AG04449 (cell line): Measurements from ENCODE around the gene RPL28.
A peak's percentile ranks its signal among the peaks of the same experiment; 100 is the strongest.

Source experiments
- CTCF ChIA-PET: fragments of 350-600 bp; formaldehyde crosslinking; extraction: SDS; loops from one replicate; lab custom pipeline; 2021; ENCODE audit warnings: antibody characterized with exemption; lab: Yijun Ruan, JAX
- POLR2A ChIA-PET: fragments of 400-600, 350-600 bp; formaldehyde crosslinking; extraction: SDS; loops from one replicate; lab custom pipeline; 2020; ENCODE audit warnings: antibody characterized with exemption, inconsistent platforms; lab: Yijun Ruan, JAX
- DNase-seq: peaks from one replicate; pipeline ENCODE4 v3.0.0-alpha.2; 2010; ENCODE audit warnings: low read depth, low spot score
- H3K4me3 ChIP-seq: 2 replicates; pipeline ENCODE4 v1.5.1; 2011; ENCODE audit warnings: low read depth, mild to moderate bottlenecking, control low read depth, low read length
- TF ChIP-seq, protein P1 (sequence below): IDR thresholded peaks from one replicate; pipeline ENCODE4 v1.5.1; 2011; ENCODE audit warnings: mild to moderate bottlenecking, moderate library complexity, low read length, control low read depth, inconsistent platforms; ENCODE audit not compliant: insufficient read depth; ENCODE audit errors: missing control alignments

RPL28 gene

GRCh38 chr19:55385724-55386492 is at the start of gene RPL28:
Gene RPL28, plus strand, starts transcription at chr19:55385932. Its CDS starts 426 bp downstream, at chr19:55386358.
- CTCF ChIA-PET = interaction anchor here (1.7 to 5.3 kb wide), 2 partner anchors 32 to 84 kb away, joined by 7 to 33 read pairs; no protein-coding TSS in a partner anchor
- peak; percentile 74 for DNase-seq
- POLR2A ChIA-PET = interaction anchor here (0.9 to 10.8 kb wide), 4 partner anchors 21 to 220 kb away, joined by 3 to 86 read pairs (median 4); partner anchors contain the start of genes DNAAF3, HSPBP1, KMT5C and UBE2S
- TF ChIP-seq, protein P1, sequence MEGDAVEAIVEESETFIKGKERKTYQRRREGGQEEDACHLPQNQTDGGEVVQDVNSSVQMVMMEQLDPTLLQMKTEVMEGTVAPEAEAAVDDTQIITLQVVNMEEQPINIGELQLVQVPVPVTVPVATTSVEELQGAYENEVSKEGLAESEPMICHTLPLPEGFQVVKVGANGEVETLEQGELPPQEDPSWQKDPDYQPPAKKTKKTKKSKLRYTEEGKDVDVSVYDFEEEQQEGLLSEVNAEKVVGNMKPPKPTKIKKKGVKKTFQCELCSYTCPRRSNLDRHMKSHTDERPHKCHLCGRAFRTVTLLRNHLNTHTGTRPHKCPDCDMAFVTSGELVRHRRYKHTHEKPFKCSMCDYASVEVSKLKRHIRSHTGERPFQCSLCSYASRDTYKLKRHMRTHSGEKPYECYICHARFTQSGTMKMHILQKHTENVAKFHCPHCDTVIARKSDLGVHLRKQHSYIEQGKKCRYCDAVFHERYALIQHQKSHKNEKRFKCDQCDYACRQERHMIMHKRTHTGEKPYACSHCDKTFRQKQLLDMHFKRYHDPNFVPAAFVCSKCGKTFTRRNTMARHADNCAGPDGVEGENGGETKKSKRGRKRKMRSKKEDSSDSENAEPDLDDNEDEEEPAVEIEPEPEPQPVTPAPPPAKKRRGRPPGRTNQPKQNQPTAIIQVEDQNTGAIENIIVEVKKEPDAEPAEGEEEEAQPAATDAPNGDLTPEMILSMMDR = no peak
- H3K4me3 ChIP-seq = peak within 1 kb of the TSS; percentile 97

- POLR2A ChIA-PET = interaction anchor here (0.5 kb wide), 1 partner anchor 9 kb away, joined by 3 read pairs; no protein-coding TSS in a partner anchor
- TF ChIP-seq, protein P1 = no peak
- no peak overlapping the region for H3K4me3 ChIP-seq
- no peak for DNase-seq
- CTCF ChIA-PET = interaction anchor here (1.0 to 1.9 kb wide), 2 partner anchors 34 to 44 kb away, joined by 3 to 8 read pairs; no protein-coding TSS in a partner anchor
Observed at GRCh38 chr19:55336101-55336500, 49.6 kb upstream of the RPL28 start.

GRCh38 chr19:55339105-55339888 is 46.4 kb upstream of the RPL28 start, which contains the start of gene KMT5C:
Gene KMT5C, plus strand, starts transcription at chr19:55339876. Its CDS starts 2,061 bp downstream, at chr19:55341937.
- ChIA-PET POLR2A (interaction anchor here (0.6 to 1.6 kb wide), 12 partner anchors 10 to 113 kb away, joined by 3 to 18 read pairs (median 4); partner anchors contain the start of genes GARIN5B, HSPBP1, IL11 and PPP6R1), CTCF (interaction anchor here (0.9 to 3.4 kb wide), 12 partner anchors 9 to 128 kb away, joined by 3 to 27 read pairs (median 5); no protein-coding TSS in a partner anchor)
- TF ChIP-seq, protein P1 = peak; percentile 47
- peak; percentile 100 for DNase-seq
- peak within 1 kb of the TSS; percentile 74 for H3K4me3 ChIP-seq

- DNase-seq = no peak
- ChIA-PET CTCF (interaction anchor here (1.0 to 3.4 kb wide), 9 partner anchors 10 to 127 kb away, joined by 3 to 27 read pairs (median 7); no protein-coding TSS in a partner anchor), POLR2A (interaction anchor here (0.7 to 1.6 kb wide), 8 partner anchors 9 to 81 kb away, joined by 3 to 18 read pairs (median 6); partner anchors contain the start of genes HSPBP1, IL11, PPP6R1 and UBE2S)
- H3K4me3 ChIP-seq = peak overlapping the region; percentile 74
- TF ChIP-seq, protein P1 = no peak
Observed at GRCh38 chr19:55339889-55340783, 45.6 kb upstream of the RPL28 start.

GRCh38 chr19:55340784-55341147 is 45.0 kb upstream of the RPL28 start:
- no peak for DNase-seq
- TF ChIP-seq, protein P1 = peak; percentile 43
- POLR2A ChIA-PET = no interaction called here
- CTCF ChIA-PET = no interaction called here
- peak overlapping the region; percentile 74 for H3K4me3 ChIP-seq
